Measurements from ENCODE around the gene FAM72C. TPM values are rescaled to one million over a fixed set of nuclear protein-coding genes. Genes with fewer than 3 reads are reported as not detected.
"Not testable (repeated sequence)": the region's sequence is repeated elsewhere in the genome, so short reads cannot be mapped to it uniquely, and the experiment has no call there.

Gene FAM72C
- total and polyA plus RNA-seq, 2 of the 8 experiments (the other 6 are each of a cell fraction or from before 2014, with no cell fraction given), result 1.9 to 6.3 TPM

GRCh38 chr1:143974416-143974815 lies 2.6 kb upstream of the FAM72C start:
- H3K79me2 ChIP-seq (ENCODE audit: control insufficient read depth in 1 of 2, insufficient read depth in 2 of 2, low read length in 2 of 2); FAIRE-seq; H3K14ac ChIP-seq (ENCODE audit: insufficient read length); H3K27me3 ChIP-seq (replicated peaks in 1 of 4; ENCODE audit: control insufficient read depth in 3 of 4, extremely low read depth in 1 of 4, insufficient read depth in 3 of 4, low read length in 3 of 4); H3K27ac ChIP-seq (ENCODE audit: low read depth, low read length); H2BK5ac ChIP-seq (ENCODE audit: low read depth, low read length); POLR2A ChIA-PET (ENCODE audit: partially characterized antibody); H3K4ac ChIP-seq (replicated peaks; ENCODE audit: insufficient read length, low read depth, low read length); H3K4me3 ChIP-seq (ENCODE audit: extremely low read depth in 1 of 4, insufficient read depth in 2 of 4, low read depth in 3 of 4, low read length in 4 of 4); DNase-seq (ENCODE audit: low read depth in 1 of 2, low spot score in 2 of 2); H3K36me3 ChIP-seq (ENCODE audit: control insufficient read depth in 2 of 4, insufficient read depth in 4 of 4, low read length in 3 of 4); H2BK12ac ChIP-seq (ENCODE audit: low read depth, low read length); H2AK5ac ChIP-seq (ENCODE audit: low read depth, low read length); H4K5ac ChIP-seq (ENCODE audit: insufficient read length, low read depth, low read length); H2AFZ ChIP-seq (ENCODE audit: low read length); H3K4me2 ChIP-seq (ENCODE audit: insufficient read depth in 1 of 2, low read depth in 2 of 2, low read length in 2 of 2); H2BK15ac ChIP-seq (ENCODE audit: low read length); H3K18ac ChIP-seq (ENCODE audit: extremely low read depth, low read length); H3K56ac ChIP-seq (replicated peaks; ENCODE audit: insufficient read length, low read depth, low read length); H3K23ac ChIP-seq (ENCODE audit: insufficient read length); CTCF ChIA-PET (ENCODE audit: partially characterized antibody); H2BK20ac ChIP-seq (ENCODE audit: low read length); H3K9ac ChIP-seq (replicated peaks in 1 of 4; ENCODE audit: extremely low read depth in 1 of 4, low read depth in 3 of 4, low read length in 3 of 4); H4K20me1 ChIP-seq (replicated peaks in 1 of 2; ENCODE audit: control insufficient read depth in 1 of 2, insufficient read depth in 2 of 2, low read length in 2 of 2); H4K8ac ChIP-seq (ENCODE audit: extremely low read depth, insufficient read depth, low read length); H3K4me1 ChIP-seq (replicated peaks in 1 of 4; ENCODE audit: control insufficient read depth in 3 of 4, insufficient read depth in 4 of 4, low read length in 3 of 4); H4K91ac ChIP-seq (replicated peaks; ENCODE audit: insufficient read length, low read length); H2BK120ac ChIP-seq (replicated peaks; ENCODE audit: low read depth, low read length); H3K9me3 ChIP-seq (ENCODE audit: insufficient read depth in 2 of 2, low read depth in 1 of 2, low read length in 1 of 2); H3K23me2 ChIP-seq (ENCODE audit: low read depth, low read length); H3K79me1 ChIP-seq (ENCODE audit: low read depth, low read length): not testable (repeated sequence)
- WGBS, 2 experiments (ENCODE audit: extremely low coverage in 1 of 2, insufficient coverage in 1 of 2, insufficient read length in 1 of 2, insufficient replicate concordance in 2 of 2, low coverage in 1 of 2, low lambda C conversion rate in 2 of 2, missing lambda C conversion rate in 1 of 2), result no CpG with 5 or more reads among the region's 31 CpGs

- H3K23me2 ChIP-seq (ENCODE audit: low read depth, low read length); H3K14ac ChIP-seq (ENCODE audit: insufficient read length); H4K20me1 ChIP-seq (replicated peaks in 1 of 2; ENCODE audit: control insufficient read depth in 1 of 2, insufficient read depth in 2 of 2, low read length in 2 of 2); H2BK5ac ChIP-seq (ENCODE audit: low read depth, low read length); H3K79me2 ChIP-seq (ENCODE audit: control insufficient read depth in 1 of 2, insufficient read depth in 2 of 2, low read length in 2 of 2); H3K27ac ChIP-seq (ENCODE audit: low read depth, low read length); H2AFZ ChIP-seq (ENCODE audit: low read length); H3K9ac ChIP-seq (replicated peaks in 1 of 4; ENCODE audit: extremely low read depth in 1 of 4, low read depth in 3 of 4, low read length in 3 of 4); H3K9me3 ChIP-seq (ENCODE audit: insufficient read depth in 2 of 2, low read depth in 1 of 2, low read length in 1 of 2); H2BK120ac ChIP-seq (replicated peaks; ENCODE audit: low read depth, low read length); H2BK15ac ChIP-seq (ENCODE audit: low read length); H3K79me1 ChIP-seq (ENCODE audit: low read depth, low read length); H3K56ac ChIP-seq (replicated peaks; ENCODE audit: insufficient read length, low read depth, low read length); POLR2A ChIA-PET (ENCODE audit: partially characterized antibody); CTCF ChIA-PET (ENCODE audit: partially characterized antibody); H3K4me1 ChIP-seq (replicated peaks in 1 of 4; ENCODE audit: control insufficient read depth in 3 of 4, insufficient read depth in 4 of 4, low read length in 3 of 4); H2BK12ac ChIP-seq (ENCODE audit: low read depth, low read length); H2AK5ac ChIP-seq (ENCODE audit: low read depth, low read length); H4K8ac ChIP-seq (ENCODE audit: extremely low read depth, insufficient read depth, low read length); H3K4me3 ChIP-seq (ENCODE audit: extremely low read depth in 1 of 4, insufficient read depth in 2 of 4, low read depth in 3 of 4, low read length in 4 of 4); DNase-seq (ENCODE audit: low read depth in 1 of 2, low spot score in 2 of 2); H3K4ac ChIP-seq (replicated peaks; ENCODE audit: insufficient read length, low read depth, low read length); H3K23ac ChIP-seq (ENCODE audit: insufficient read length); FAIRE-seq; H3K27me3 ChIP-seq (replicated peaks in 1 of 4; ENCODE audit: control insufficient read depth in 3 of 4, extremely low read depth in 1 of 4, insufficient read depth in 3 of 4, low read length in 3 of 4); H2BK20ac ChIP-seq (ENCODE audit: low read length); H3K4me2 ChIP-seq (ENCODE audit: insufficient read depth in 1 of 2, low read depth in 2 of 2, low read length in 2 of 2); H3K36me3 ChIP-seq (ENCODE audit: control insufficient read depth in 2 of 4, insufficient read depth in 4 of 4, low read length in 3 of 4); H3K18ac ChIP-seq (ENCODE audit: extremely low read depth, low read length); H4K5ac ChIP-seq (ENCODE audit: insufficient read length, low read depth, low read length); H4K91ac ChIP-seq (replicated peaks; ENCODE audit: insufficient read length, low read length): not testable (repeated sequence)
- WGBS, 2 experiments (ENCODE audit: extremely low coverage in 1 of 2, insufficient coverage in 1 of 2, insufficient read length in 1 of 2, insufficient replicate concordance in 2 of 2, low coverage in 1 of 2, low lambda C conversion rate in 2 of 2, missing lambda C conversion rate in 1 of 2), result no CpG with 5 or more reads among the region's 37 CpGs
Measured at GRCh38 chr1:143973876-143974414, 2.2 kb upstream of the FAM72C start.
